ENCODE measurements around the gene QDPR.

QDPR gene

DNA sequence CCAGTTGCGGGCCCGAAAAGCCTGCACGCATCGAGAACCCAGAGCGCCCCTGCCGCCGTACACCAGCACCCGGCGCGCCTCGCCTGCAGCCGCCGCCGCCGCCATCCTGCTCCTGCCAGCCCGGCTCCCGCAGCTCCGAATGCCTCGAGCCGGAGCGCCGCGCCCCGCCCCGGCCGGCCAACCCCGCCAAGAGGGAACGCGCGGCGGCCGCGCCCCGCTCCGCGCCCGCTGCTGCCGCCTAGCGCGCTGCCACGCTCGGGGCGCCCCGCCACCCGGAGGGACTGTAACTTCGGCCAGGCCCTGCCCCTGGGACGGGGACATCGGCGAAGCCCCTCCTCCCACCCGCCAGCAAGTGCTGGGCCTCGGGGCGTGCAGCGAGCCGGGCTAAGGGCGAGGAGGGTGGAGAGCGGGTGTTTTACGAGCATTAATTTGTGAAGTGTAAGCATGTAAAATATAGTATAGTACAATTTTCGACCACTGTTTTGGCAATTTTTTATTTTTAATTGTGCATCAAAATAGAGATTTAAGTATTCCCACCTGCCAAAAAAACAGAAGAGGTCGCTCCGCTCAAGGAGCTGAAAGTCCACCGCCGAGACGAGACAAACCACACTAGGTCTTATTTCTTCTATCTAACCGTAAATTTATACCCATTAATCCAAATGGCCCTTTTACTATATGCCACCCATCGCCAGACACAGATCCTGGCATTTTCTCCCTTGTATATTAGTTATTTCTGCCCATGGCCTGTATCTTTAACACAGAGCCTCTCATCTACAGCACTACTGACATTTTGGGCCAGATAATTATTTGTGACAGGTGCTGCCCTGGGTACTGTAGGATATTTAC, at the start of gene QDPR:
QDPR (minus strand) TSS at position 141 of the 846 bp plus-strand sequence; CDS start at position 105, 36 bp downstream.
- DNase-seq (ENCODE audit: low read depth), result peak; percentile 65
- TF ChIP-seq, protein P1, sequence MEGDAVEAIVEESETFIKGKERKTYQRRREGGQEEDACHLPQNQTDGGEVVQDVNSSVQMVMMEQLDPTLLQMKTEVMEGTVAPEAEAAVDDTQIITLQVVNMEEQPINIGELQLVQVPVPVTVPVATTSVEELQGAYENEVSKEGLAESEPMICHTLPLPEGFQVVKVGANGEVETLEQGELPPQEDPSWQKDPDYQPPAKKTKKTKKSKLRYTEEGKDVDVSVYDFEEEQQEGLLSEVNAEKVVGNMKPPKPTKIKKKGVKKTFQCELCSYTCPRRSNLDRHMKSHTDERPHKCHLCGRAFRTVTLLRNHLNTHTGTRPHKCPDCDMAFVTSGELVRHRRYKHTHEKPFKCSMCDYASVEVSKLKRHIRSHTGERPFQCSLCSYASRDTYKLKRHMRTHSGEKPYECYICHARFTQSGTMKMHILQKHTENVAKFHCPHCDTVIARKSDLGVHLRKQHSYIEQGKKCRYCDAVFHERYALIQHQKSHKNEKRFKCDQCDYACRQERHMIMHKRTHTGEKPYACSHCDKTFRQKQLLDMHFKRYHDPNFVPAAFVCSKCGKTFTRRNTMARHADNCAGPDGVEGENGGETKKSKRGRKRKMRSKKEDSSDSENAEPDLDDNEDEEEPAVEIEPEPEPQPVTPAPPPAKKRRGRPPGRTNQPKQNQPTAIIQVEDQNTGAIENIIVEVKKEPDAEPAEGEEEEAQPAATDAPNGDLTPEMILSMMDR (conservative IDR thresholded peaks at IDR 0.05; ENCODE audit: low read length), result peak; percentile 16
- H3K4me3 ChIP-seq (ENCODE audit: low read length), result peak within 1 kb of the TSS; percentile 76

DNA sequence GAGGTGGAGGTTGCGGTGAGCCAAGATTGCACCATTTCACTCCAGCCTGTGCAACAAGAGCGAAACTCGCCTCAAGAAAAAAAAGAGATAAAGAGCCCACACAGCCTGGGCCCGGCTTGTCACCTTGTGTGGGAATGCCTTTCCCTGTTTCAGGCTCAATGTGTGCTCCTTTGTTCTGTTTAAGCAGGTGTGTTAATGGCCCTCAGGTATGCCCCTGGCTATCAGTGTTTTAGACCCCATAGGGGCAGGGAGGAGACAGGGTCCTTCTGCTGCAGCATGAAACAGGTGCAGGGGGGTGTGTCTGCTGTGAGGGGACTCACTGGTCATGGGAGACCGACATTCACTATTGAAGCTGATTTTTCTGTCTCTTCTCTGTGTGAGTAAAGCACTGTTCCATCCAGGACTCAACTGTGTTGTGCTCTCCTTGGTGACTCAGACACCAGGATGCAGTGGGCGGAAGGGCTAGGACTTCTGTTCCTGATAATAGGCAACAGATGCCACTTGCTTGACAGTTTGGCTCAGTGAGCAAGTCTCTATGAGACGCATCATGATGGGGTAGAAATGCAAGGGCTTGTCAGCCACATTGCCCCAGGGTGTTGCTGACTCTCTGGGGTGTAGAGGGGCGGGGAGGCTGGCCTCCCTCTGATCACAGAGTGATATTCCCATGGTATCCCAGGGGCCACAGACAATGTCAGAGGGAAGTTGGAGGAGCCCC, 49.5 kb upstream of the QDPR start:
- peak; percentile 84 for DNase-seq (ENCODE audit: low read depth)
- TF ChIP-seq, protein P1 (conservative IDR thresholded peaks at IDR 0.05; ENCODE audit: low read length), result no peak
- no peak overlapping the region for H3K4me3 ChIP-seq (ENCODE audit: low read length)

DNA sequence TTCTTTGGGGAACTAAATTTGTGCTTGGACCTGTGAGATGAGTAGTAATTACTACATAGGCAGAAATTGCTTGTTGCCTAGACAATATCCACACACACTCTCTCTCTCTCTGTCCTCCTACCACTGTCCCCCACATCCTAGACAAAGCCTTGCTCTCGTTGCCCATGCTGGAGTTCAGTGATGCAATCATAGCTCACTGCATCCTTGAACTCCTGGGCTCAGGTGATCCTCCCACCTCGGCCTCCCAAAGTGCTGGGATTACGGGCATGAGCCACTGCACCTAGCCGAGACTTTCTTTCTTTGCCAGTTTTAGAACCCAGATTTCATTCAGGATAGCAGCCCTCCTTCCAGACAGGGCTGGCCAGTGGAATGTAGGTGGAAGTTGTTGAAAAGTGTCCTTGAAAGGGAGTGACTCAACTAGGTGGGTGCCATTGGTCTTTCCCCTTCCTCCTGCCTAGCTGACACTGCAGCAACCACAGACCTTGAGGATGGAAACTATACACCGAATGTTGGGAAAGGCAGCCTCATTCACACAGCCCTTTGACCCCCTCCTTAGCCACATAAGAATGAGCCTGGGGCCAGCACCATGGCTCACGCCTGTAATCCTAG, 48.3 kb upstream of the QDPR start:
- H3K4me3 ChIP-seq (ENCODE audit: low read length), result no peak overlapping the region
- TF ChIP-seq, protein P1 (conservative IDR thresholded peaks at IDR 0.05; ENCODE audit: low read length), result no peak
- no peak for DNase-seq (ENCODE audit: low read depth)

GRCh38 chr4:17559709-17560048, 47.8 kb upstream of the QDPR start:
- H3K4me3 ChIP-seq (ENCODE audit: low read length), result no peak overlapping the region
- TF ChIP-seq, protein P1 (conservative IDR thresholded peaks at IDR 0.05; ENCODE audit: low read length), result no peak
- no peak for DNase-seq (ENCODE audit: low read depth)

- no peak overlapping the region for H3K4me3 ChIP-seq (ENCODE audit: low read length)
- DNase-seq (ENCODE audit: low read depth), result no peak
- TF ChIP-seq, protein P1 (conservative IDR thresholded peaks at IDR 0.05; ENCODE audit: low read length), result no peak
These were observed 47.2 kb upstream of the QDPR start for GRCh38 chr4:17558941-17559708.

GRCh38 chr4:17557880-17558279, 46.0 kb upstream of the QDPR start:
- TF ChIP-seq, protein P1 (conservative IDR thresholded peaks at IDR 0.05; ENCODE audit: low read length), result no peak
- DNase-seq (ENCODE audit: low read depth), result no peak

More at GRCh38 chr4:17557880-17558279, 46.0 kb upstream of the QDPR start:
- H3K4me3 ChIP-seq (ENCODE audit: low read length), result no peak overlapping the region
